Measurements from ENCODE around the gene PABPN1L.

PABPN1L gene

DNA sequence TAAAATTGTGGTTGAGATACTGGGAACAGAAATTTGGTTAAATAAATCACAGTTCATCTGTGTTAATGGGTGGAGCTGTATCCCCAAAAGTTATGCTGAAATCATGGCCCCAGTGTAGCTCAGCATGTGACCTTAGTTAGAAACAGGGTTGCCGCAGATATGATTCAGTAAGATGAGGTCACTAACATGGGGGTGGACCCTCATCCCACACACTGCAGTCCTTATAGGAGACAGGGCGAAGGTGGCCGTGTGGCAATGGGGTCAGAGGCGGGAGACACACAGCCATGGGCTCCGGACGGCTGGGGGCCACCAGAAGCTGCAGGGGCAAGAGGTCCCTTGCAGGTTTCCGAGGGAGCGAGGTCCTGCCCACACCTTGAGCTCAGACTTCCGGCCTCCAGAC is 20.4 kb downstream of the PABPN1L start:
- DNase-seq = no peak

DNA sequence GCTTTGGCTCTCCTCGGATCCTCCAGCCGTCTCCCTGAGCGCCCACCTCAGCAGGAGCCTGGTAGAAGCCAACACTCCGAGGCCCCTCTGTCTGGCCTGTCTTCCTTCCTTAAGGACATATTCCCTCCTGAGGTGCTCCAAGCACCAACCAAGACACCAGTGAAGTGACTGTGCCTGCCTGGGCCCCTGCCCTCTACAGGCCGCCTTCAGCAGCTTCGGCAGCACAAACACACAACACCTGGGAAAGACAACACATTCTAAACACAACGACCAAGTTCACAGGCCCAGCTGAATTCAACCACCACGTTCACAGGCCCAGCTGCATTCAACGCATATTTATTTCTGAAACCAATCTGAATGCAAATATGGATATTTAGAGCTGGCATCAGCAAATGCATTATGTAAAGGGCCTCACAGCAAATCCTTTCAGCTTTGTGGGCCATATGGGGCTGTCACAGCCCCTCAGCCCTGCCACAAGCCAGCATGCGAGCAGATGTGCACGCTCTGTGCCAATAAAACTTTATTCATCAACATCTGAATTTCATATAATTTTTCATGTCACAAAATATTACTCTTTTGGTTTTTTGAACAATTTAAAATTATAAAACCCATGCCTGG is 21.9 kb downstream of the PABPN1L start:
- no peak for DNase-seq

DNA sequence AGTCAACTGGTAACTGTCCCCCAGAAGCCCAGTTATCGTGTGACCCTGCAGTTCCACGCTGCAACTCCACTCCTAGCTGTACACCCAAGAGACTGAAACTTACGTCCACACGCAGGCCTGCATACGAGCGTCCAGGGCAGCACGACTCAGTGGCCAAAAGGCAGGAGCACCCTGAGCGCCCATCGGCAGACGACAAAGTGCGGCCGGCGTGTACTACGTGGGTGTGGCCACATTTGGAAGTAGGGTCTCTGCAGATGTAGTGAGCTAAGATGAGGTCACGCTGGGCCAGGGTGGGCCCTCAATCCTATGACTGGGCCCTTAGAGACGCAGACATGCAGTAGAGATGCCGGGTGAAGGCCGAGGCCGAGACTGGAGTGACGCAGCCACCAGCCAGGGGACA is 23.2 kb downstream of the PABPN1L start:
- no peak for DNase-seq

DNA sequence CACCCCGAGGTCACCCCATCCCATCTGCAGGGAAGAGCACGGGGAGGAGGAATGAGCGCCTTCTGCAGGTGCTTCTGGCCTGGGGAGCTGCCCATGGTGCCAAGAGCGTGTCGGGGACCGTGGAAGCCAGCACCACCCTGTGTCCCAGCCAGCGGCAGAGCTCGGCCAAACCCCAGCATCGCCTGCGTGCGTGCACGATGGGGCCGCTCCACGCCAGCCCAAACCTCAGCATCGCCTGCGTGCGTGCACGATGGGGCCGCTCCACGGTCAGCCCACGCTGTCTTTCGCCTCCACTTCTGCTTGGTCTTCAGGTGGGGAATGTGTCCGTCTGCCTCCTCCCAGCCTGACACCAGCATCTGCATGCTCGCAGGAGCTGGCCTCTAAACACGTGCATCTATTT is 23.7 kb downstream of the PABPN1L start:
- no peak for DNase-seq

DNA sequence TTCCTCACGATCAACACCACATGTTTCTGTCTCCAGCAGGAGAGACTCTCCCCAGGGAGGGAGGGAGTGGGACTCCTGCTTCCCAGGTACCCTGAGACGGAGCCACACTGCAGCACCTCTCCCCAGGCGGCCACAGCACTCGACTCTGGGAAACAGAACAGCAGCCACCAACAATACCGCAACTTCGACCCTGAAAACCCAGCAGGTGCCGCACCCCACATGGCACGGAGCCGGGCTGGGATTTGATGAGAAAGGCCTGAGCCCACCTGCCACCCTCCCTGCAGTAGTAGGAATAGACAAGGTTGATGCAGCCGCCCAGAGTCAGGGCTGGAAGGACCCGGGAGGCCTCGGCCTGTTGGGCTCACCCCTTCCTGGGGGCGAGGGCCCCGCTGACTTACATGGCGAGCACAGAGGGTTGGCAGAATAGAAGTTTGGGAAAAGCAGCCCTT is 24.1 kb downstream of the PABPN1L start:
- no peak for DNase-seq

DNA sequence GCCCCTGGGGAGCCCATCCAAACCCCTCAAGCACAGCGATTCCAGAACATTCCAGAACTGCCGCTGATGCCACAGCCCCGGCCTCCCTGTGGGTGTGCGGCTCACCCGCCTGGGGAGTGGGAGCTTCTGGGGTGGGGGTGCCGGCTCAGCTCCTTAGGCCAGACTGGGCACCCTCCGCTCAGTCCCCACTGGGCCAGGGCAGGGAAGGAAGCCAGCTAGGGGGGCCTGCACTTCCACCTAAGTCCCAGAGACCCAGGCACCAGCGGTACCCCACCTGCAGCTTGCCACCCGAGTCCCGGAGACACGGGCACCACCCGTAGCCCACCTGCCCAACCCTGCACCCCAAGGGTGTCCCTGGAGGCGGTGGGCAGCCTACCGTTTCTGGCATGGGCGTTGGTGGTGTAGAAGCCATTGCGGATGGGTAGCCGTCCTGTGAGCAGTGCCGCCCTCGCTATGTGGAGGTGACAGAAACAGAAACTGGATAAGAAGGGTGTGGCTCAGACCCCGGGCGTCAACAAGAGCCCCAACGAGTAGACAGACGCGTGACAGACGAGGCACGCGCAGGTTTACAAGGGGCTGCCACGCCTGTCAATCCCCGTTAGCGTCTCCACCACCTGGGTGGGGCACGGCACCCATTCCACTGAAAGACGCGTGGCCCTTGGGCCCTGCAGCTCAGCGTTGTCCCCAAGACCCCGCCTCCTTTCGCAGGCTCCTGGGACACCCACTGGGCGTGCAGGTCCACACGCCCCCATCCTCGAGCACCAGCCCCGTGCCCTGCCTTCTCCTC is 24.7 kb downstream of the PABPN1L start:
- DNase-seq = no peak

DNA sequence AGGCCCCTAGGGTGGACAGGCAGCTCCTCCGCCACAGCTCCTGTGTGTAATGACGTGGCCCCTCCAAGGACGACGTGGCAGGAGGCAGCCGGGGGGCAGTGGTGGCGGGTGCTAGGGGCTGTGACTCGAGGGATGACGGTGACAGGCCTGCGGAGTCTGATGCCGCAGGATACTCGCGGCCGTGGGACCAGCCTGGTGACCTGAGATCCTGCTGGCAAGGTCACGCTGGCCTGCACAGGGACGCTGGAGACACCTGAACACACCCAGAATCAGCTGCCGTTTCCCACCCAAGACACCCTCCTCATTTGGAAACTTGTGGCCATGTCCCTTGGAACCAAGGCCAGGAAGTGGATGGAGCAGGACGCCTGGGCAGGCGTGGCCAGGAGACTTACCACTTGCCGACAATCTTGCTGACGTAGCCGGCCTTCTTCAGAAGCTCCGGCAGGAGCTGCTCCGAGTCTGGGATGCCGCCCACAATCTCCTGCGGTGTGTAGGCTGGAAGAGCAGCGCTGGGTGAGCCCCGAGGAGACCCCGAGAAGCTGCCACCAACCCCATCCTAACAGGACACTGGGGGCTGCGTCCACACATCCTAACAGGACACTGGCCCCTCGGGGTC is 25.8 kb downstream of the PABPN1L start:
- DNase-seq = no peak

DNA sequence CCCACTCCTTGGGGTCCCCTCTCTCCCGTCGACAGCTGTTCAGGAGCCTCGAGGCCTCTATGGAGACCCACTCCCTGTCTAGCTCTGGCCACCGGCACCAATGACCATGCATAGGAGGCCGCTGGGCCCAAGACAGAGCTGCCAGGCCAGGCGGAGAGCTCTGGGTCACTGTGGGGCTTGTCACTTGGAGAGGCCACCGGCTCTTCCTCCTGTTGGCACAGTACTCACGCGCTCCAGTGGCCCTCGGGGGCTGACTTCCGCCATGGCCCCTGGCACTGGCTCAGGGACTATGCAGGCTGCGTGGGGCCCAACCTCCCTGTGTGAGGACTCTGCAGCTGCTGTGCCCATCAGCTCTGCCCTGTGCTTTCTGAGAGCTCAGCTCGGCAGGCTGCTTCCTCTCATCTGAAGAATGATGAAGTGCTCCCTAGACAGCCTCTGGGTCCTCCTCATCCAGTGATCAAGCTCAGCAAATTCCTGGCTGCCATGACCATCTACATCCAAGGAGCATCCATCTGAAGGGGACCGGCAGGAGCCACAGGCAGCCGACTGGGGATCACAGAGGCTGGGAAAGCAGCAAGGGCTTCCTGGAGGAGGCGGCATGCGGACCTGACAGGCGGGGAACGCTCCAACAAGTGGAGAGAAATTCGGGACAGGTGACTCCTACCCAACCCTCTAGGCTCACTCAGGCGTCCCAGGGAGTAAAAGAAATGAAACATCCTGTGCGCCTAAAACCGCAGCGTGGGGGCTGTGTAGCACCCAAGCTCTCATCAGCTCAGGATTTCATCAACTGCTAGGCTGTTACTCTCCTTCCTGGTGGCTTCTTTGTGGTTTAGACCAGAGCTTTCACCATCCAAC is 26.5 kb downstream of the PABPN1L start:
- DNase-seq = no peak

DNA sequence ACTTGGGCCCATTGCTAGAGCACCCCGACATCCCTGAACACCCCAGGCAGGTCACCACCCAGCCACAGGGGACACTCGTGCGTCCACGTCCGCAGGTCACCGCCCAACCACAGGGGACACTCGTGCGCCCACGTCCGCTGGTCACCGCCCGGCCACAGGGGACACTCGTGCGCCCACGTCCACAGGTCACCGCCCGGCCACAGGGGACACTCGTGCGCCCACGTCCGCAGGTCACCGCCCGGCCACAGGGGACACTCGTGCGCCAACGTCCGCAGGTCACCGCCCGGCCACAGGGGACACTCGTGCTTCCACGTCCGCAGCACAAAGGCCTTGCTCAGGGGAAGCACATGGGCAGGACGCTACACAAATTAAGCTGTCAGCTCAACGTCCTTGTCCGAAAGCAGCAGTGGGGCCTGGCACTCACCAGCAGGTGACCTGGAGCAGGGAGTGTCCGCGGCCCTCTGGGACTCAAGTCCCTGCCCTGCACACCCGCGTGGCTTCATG is 27.4 kb downstream of the PABPN1L start:
- DNase-seq = no peak

DNA sequence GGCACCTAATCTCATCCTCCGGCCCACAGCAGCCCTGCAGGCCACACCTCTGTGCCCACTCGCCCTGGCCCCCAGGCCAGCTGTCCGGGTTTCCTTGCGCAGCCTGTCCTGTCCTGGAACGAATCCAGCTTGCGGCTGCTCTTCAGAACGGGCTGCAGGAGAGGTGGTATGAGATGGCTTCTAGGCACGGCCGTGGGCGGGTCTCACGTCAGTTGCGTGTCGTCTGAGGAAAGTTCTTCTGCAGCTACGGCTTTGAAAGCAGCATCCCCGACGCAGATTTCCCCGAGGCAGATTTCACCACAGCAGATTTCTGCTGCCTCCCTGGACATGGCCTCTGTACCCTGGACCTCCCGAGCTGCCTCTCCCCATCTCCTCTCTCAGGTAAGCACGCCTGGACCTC is 27.9 kb downstream of the PABPN1L start:
- no peak for DNase-seq

DNA sequence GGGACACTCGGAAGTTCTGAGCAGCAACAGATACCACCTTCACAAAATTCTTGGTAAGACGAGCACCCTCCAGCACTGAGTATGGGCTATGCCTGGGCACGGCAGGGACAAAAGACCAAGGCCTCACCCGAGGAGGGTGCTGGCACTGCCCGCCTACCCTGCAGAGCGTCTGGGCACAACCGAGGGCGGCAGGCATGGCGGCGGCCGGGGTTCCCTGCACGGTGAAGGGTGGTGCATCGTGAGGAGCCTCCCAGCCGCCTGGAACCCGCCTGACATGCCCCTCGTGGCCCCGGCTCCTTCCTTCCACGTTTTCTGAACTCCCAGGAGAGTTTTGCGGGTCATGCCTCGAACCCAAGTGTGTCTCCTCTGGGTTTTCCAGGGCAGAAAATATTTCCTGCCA is 28.7 kb downstream of the PABPN1L start:
- DNase-seq = no peak

DNA sequence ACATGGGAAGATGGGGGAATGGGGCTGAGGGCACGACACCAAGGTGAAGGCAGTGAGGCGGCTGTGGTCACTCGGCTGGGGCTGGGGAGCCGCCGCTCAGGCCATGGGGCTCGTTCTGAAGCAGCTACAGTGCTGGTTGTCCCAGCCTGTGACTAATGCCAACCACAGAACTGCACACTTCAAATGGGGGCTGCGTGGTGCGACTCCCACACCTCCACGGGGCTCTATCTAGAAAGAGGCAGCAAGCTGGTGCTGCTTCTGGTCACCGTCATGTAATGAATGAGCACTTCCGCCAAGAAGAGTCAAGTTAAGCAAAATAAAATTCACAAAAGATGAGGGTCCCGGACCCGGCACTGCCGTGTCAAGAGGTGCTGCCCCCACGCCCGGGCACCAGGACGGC is 29.7 kb downstream of the PABPN1L start:
- no peak for DNase-seq

DNA sequence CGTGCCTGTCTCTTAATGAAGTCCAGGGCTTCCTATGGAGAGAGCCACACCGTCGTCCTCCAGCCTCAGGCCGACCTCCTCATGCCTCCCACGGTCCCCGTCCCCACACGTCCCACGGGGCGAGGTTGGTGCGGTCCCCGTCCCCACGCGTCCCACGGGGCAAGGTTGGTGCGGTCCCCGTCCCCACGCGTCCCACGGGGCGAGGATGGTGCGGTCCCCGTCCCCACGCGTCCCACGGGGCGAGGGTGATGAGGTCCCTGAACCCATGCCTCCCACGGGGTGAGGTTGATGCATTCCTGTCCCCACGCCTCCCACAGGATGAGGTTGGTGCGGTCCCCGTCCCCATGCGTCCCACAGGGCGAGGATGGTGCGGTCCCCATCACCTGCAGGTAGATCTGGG is 30.6 kb downstream of the PABPN1L start:
- no peak for DNase-seq

DNA sequence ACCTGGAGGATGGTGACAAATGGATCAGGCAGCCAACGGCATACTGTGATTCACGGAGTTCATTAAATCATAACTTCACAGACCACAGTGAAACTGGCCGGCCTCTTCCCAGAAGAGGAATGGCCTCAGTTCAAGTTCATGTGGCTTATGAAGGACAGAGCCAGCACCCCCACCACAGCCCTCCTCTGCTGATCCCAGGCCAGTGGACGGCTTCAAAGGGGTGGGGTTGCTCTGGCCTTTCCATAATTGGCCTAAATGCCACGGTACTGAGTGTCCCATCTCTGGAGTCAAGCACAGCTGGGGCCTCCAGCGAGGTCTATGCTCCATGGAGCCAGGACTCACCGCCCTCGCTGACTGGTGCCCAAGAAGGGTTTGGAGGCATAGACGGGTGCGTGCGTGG is 31.1 kb downstream of the PABPN1L start:
- DNase-seq = no peak

DNA sequence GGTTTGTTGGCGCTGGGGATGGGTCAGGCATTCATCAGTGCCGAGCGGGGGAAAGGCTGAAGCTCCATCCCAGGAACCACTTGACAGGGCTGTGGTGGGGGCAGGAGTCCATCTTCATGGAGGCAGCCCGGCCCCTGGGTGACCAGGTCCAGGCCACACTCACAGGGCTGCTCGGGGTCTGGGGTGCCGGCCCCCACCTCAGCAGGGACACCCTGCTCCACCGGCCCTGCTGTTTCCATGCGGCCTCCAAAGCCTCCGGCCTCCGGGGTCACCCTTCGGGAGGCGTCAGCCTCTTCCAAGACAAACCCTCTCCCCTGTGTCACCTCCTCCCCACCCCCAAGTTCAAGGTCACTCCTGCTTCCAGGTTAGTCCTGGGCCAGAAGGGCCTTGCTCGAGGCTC is 31.8 kb downstream of the PABPN1L start:
- DNase-seq = no peak

DNA sequence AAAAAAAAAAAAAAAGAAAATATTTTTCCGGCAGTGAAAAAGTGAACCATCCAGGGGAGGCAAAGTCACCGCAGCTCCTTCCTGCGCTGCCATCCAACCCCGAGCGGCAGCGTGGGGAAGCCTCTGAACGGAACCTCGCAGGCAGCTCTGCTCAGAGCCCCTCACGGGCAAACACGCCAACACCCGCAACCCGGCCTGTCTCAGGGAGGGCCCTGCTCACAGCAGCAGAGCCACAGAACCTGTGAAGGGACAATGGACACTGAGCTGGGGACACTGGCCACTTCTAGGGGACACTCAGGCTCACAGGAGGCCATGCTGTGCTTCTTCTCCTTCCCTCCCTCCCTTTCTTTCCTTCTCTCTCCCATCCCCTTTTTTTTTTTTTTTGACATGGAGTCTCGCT is 33.4 kb downstream of the PABPN1L start:
- no peak for DNase-seq

DNA sequence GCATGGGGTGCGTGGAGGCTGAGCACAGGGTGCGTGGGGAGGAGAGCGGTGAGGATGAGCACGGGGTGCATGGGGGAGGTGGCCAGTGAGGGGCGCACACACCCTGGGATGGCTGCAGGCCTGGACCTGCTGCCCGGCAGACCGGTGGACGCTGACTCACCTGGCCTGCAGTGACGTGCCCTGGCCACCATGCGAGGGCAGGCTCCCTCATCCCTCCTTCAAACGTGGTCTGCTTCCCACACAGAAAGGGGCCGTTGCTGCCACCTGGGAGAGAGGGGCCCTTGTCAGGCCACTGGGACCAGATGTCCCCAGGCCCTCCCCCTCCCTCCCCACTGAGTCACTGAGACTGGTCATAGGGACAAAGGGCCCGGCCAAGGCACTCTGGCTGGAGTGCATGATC is 34.6 kb downstream of the PABPN1L start:
- no peak for DNase-seq

DNA sequence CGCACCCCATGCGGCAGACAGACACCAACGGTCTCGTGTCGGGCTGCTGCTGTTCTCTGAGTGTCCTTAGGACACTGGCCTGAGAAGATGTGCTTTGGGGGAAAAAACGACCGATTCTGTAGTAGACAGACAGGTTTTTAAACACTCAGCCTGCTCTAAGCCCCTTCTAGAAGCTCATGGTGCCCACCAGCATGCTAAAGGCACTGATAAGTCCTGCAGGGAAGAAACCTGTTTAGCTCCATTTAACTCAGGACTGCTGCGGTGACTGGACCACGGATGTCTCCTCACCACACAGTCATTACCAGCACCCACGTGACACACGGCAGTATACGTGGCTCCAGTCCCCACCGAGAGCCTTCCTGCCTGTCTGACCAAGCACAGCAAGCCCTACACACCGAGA is 35.7 kb downstream of the PABPN1L start:
- DNase-seq = no peak

DNA sequence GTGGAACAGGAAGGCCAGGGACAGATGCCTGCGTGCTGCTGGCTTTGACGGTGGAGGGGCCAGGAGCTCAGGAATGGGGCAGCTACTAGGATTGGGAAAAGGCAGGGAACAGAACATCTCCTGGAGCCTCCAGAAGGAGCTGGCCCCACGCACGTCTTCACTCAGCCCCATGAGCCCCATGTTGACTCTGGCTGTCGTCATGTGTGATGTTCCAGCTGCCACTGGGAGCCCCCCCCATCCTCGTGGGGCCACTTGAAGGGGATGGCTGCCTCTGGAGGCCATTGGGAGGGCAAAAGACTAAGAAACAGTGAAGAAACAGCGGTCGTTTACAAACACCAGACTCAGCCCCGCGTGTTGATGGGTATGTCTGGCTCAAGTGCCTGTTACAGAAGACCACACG is 36.2 kb downstream of the PABPN1L start:
- no peak for DNase-seq

DNA sequence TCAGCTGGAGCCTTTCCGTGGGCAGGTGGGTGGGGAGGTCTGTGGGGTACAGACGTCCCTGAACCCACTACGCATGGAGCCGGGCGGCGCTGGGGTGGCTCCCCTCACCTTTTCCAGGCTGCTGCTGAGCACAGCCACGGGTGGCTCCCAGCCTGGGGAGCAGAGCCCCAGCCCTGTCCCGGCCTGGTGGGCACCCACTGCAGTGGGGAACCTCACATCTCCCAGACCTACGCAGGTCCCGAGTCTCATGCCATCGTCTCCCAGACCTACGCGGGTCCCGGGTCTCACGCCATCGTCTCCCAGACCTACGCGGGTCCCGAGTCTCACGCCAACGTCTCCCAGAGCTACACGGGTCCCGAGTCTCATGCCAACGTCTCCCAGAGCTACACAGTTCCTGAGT is 37.7 kb downstream of the PABPN1L start:
- DNase-seq = no peak

DNA sequence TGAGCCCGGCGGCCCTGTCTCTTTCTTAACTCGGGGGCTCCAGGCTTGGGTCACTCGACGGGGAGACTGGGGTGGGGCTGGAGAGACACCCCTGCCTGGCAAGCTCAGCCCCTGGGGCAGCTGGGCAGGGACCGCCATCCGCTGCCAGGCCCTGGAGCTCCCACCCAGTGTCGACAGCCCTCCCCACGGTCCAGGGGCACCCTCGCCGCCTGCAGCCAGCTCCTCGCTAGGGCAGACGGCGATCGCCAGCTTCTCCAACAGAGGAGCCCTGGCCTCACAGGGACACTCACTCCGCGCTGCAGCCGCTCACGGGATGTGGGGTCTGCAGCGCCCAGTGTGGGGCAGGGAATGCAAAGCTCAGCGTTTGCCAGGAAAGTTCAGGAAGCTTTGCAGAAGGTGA is 38.7 kb downstream of the PABPN1L start:
- no peak for DNase-seq

DNA sequence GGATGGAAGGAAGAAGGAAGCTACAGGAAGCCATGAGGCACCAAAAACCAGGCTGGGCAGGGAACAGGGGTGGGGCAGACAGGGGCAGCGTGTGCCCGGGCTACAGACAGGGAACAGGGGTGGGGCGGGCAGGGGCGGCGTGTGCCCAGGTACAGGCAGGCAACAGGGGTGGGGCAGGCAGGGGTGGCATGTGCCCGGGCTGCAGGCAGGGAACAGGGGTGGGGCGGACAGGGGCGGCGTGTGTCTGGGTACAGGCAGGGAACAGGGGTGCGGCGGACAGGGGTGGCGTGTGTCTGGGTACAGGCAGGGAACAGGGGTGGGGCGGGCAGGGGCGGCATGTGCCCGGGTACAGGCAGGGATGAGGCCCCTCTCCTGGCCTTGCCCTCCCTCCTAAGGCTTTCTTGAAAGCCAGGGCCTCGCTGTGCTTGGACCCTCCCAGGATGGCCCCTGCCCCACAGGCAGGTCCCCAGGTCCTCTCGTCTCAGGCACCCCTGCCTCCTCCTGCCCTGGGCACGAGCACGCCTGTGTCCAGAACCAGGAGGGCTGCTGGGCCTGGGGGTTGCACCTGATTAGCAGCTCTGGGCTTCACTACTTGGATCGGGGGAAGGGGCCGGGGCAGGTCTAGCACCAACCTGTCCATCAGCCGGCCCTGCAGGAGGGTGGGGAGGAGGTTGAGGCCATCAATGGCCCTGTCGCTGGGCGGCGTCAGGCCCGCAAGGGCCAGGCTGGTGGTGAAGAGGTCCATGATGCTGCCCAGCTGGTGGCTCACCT is 40.2 kb downstream of the PABPN1L start:
- no peak for DNase-seq
